Measurements from ENCODE around the gene CCNY.

DNA sequence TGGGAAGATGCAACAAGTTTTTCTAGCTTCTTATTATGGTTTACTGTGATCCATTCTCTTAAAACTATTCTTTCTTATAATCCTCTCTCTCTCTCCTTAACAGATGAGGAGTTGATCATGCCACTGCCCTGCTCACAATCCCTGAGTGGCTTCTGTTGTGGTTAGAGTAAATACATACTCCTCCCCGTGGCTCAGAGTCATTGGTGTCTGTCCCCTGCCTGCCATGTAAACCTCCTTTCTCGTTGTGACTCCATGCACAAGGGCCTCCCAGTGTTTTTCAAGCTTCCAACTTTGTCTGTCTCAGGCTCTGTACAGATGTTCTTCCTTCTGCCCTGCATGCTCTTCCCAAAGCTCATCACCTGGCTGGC is 20.4 kb downstream of the CCNY start:
- TF ChIP-seq POLR2AphosphoS5 (IDR thresholded peaks at IDR 0.05; ENCODE audit: borderline replicate concordance, low read depth, low read length) (no peak), FOXP2 (optimal IDR thresholded peaks at IDR 0.05; ENCODE audit: control extremely low read depth, extremely low read length, insufficient read depth) (no peak), EZH2 (IDR thresholded peaks at IDR 0.05) (no peak)
